GM12878 (cell line): ENCODE data around the gene PRPF38A. TPM values are rescaled to one million over a fixed set of nuclear protein-coding genes. Genes with fewer than 3 reads are reported as not detected.

Experiments
- ATAC-seq: fragments of 200-7000 bp; cut with Tn5 transposase; 3 replicates; pipeline ENCODE4 v1.9.1; 2020; ENCODE audit warnings: mild to moderate bottlenecking, moderate library complexity
- BruUV-seq: library from RNA; stranded (reverse); fragments of 400-500 nt; replicated peaks from 2 replicates; lab custom pipeline; 2021; lab: Mats Ljungman, UMichigan
- CTCF ChIA-PET: fragments of 300-600 bp; sonication (Branson Sonifier 250); formaldehyde crosslinking; extraction: SDS; loops from one replicate; lab custom pipeline; 2021; ENCODE audit warnings: inconsistent platforms; lab: Yijun Ruan, JAX
- POLR2A ChIA-PET: fragments of 350-600 bp; formaldehyde crosslinking; extraction: SDS; loops from one replicate; lab custom pipeline; 2021; ENCODE audit warnings: inconsistent platforms; lab: Charles Lee
- RAD21 ChIA-PET: fragments of 300-600 bp; sonication (Branson Sonifier 250); formaldehyde crosslinking; loops from one replicate; lab custom pipeline; 2023; ENCODE audit warnings: antibody characterized with exemption; ENCODE audit not compliant: unreplicated experiment; lab: Charles Lee
- SMC1A ChIA-PET: fragments of 300-600 bp; sonication (Branson Sonifier 250); formaldehyde crosslinking; loops from one replicate; lab custom pipeline; 2023; ENCODE audit not compliant: unreplicated experiment, uncharacterized antibody; lab: Charles Lee
- DNase-seq: peaks from one replicate; pipeline ENCODE4 v3.0.0-alpha.2; 2011; ENCODE audit warnings: low read depth, low spot score
- FAIRE-seq: peaks from 3 replicates; lab custom pipeline; 2011; peaks lifted over from hg19 to GRCh38; lab: Jason Lieb, UNC
- H2AFZ ChIP-seq: 2 replicates; pipeline ENCODE4 v1.6.0; 2011; ENCODE audit warnings: low read depth, low read length, control low read depth; ENCODE audit not compliant: control insufficient read depth
- H3K27ac ChIP-seq: 2 replicates; pipeline ENCODE4 v1.5.1; 2011; ENCODE audit warnings: control low read depth; ENCODE audit not compliant: control insufficient read depth, insufficient read depth
- H3K27me3 ChIP-seq, 2 experiments: replicated peaks in 1 of 2; 2 replicates each; pipeline versions ENCODE4 v1.6.0 to v1.6.1; 2011; ENCODE audit warnings: low read length in 1 of 2; ENCODE audit not compliant: control insufficient read depth in 2 of 2, insufficient read depth in 2 of 2
- H3K36me3 ChIP-seq, 2 experiments: 2 replicates each; pipeline ENCODE4 v1.5.1; 2011; ENCODE audit warnings: low read length in 1 of 2; ENCODE audit not compliant: control insufficient read depth in 2 of 2, insufficient read depth in 2 of 2
- H3K4me1 ChIP-seq: 2 replicates; pipeline ENCODE4 v1.6.1; 2011; ENCODE audit warnings: mild to moderate bottlenecking, low read length, moderate library complexity, mixed read lengths; ENCODE audit not compliant: control insufficient read depth, insufficient read depth
- H3K4me2 ChIP-seq: 2 replicates; pipeline ENCODE4 v1.6.0; 2011; ENCODE audit warnings: control low read depth; ENCODE audit not compliant: control insufficient read depth, insufficient read depth
- H3K4me3 ChIP-seq: fragments of 200-600 bp; sonication (generic); 2 replicates; pipeline ENCODE4 v1.5.1; 2016
- H3K79me2 ChIP-seq: 2 replicates; pipeline ENCODE4 v1.6.0; 2011; ENCODE audit warnings: low read length; ENCODE audit not compliant: control insufficient read depth, insufficient read depth
- H3K9ac ChIP-seq: 2 replicates; pipeline ENCODE4 v1.8.0; 2011; ENCODE audit warnings: low read length, control low read depth, mixed read lengths; ENCODE audit not compliant: control insufficient read depth, insufficient read depth
- H3K9me3 ChIP-seq: replicated peaks from 3 replicates; pipeline ENCODE4 v1.5.1; 2011; ENCODE audit warnings: mild to moderate bottlenecking, low read length; ENCODE audit not compliant: control insufficient read depth, insufficient read depth
- H4K20me1 ChIP-seq: 2 replicates; pipeline ENCODE4 v1.6.0; 2011; ENCODE audit not compliant: control insufficient read depth, insufficient read depth
- BHLHE40 ChIP-seq, 2 experiments: fragments of 450-650 bp in 1 of 2; IDR thresholded peaks; 2 replicates each; pipeline ENCODE4 v1.6.1; 2011 to 2017; ENCODE audit warnings: low read depth in 2 of 2, borderline replicate concordance in 1 of 2, improper control_type of control experiment in 1 of 2, low read length in 1 of 2, mild to moderate bottlenecking in 1 of 2
- TAF1 ChIP-seq: IDR thresholded peaks from 2 replicates; pipeline ENCODE4 v1.6.1; 2011; ENCODE audit warnings: mild to moderate bottlenecking, low read depth, low read length, borderline replicate concordance
- USF2 ChIP-seq: IDR thresholded peaks from 2 replicates; pipeline ENCODE4 v1.6.1; 2011; ENCODE audit warnings: low read depth, low read length, improper control_type of control experiment, borderline replicate concordance
- WGBS: methylation state at CpG from one replicate; pipeline ENCODE4 v1.1.6; 2016; ENCODE audit warnings: low lambda C conversion rate; ENCODE audit not compliant: insufficient replicate concordance, insufficient coverage; ENCODE audit errors: missing lambda C conversion rate; 5-methylcytosine and 5-hydroxymethylcytosine counted together
- in situ Hi-C: fragments of 300-500 bp; cut with MboI; formaldehyde crosslinking; loops from 9 replicates; pipeline ENCODE4 v1.14.3; 2018; ENCODE audit warnings: mixed read lengths
- intact Hi-C: fragments of 100-400 bp; cut with micrococcal nuclease; formaldehyde crosslinking; loops from one replicate; pipeline ENCODE4 v1.14.2; 2022; ENCODE audit not compliant: unreplicated experiment
- polyA plus RNA-seq, 11 experiments: library from polyadenylated mRNA; depleted of rRNA in 4 of 11; unstranded in 6 of 11; stranded (reverse) in 5 of 11; fragments of >200 nt; fragmentation: Nextera tagmentation in 4 of 11; fragmentation: Illumina TruSeq in 1 of 11; extraction: Ambion mirVana in 4 of 11; extraction: Trizol in 1 of 11; gene quantifications; 1 replicate in 1 of 11; 2 replicates in 10 of 11; pipeline versions ENCODE4 v1.2.1 to v1.2.3, GENCODE V29; 2011 to 2016; ENCODE audit warnings: inconsistent platforms in 2 of 11, missing spikeins in 2 of 11, low read depth in 1 of 11
- total RNA-seq, 4 experiments: library from RNA; depleted of rRNA in 3 of 4; stranded (reverse); fragments of >200 nt in 3 of 4; fragmentation: Illumina TruSeq in 1 of 4; extraction: Trizol in 1 of 4; gene quantifications; 2 replicates each; pipeline versions ENCODE4 v1.2.1 to v1.2.3, GENCODE V29; 2013 to 2021
- TF ChIP-seq, protein P1 (sequence below): fragments of 450-650 bp; formaldehyde crosslinking; IDR thresholded peaks from 2 replicates; pipeline ENCODE4 v1.5.0; 2022; ENCODE audit warnings: mild to moderate bottlenecking, missing genetic modification characterization
- TF ChIP-seq, protein P2 (sequence below), 3 experiments: IDR thresholded peaks in 2 of 3; conservative IDR thresholded peaks in 1 of 3; 2 replicates each; pipeline ENCODE4 v1.5.1; 2011; ENCODE audit warnings: low read depth in 3 of 3, low read length in 3 of 3, mild to moderate bottlenecking in 3 of 3, control low read depth in 2 of 3, moderate library complexity in 2 of 3, inconsistent platforms in 1 of 3, mixed read lengths in 1 of 3; ENCODE audit not compliant: control insufficient read depth in 2 of 3, insufficient read depth in 1 of 3; ENCODE audit errors: extremely low read depth in 1 of 3

The PRPF38A gene
- total and polyA plus RNA-seq, 10 of the 15 experiments (the other 5 are each of a cell fraction or from before 2014, with no cell fraction given): 31.6 to 117 (median 77.7) TPM

DNA sequence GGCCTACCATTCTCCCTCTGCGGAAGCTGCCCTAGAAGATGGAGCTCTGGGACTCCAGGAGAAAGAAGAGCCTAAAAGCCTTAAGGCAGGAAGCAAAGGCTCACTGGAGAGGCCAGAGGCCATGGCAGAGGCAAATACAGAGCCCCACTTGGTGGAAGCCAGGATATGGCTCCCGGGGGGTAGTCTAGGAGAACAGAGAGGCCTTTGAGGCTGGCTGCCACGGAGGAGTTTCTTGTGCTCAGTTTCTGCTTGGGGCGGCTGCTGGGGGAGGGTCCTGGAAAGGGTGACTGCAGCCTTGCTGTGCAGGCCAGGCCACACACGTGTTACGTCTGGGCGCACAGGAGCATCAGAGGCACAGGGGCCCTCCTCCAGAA, 43.8 kb upstream of the PRPF38A start:
- intact Hi-C loops (loop anchor here (10.0 kb wide), 2 partner anchors 216 to 324 kb away; partner anchors contain the start of gene ZFYVE9), in situ Hi-C loops (no loop called here)
- H3K9ac ChIP-seq: no peak overlapping the region

GRCh38 chr1:52364235-52364839, 40.1 kb upstream of the PRPF38A start:
- 79% methylated on average over 5 of the region's 5 CpGs for WGBS
- H3K4me2 ChIP-seq: peak overlapping the region; percentile 94
- peaks cover 21% of the 10 kb centered on the region for H3K79me2 ChIP-seq
- no peak overlapping the region for H2AFZ ChIP-seq
- in situ Hi-C loops: no loop called here
- no peaks in the 10 kb centered on the region for H4K20me1 ChIP-seq
- H3K27ac ChIP-seq: no peak overlapping the region
- ChIA-PET POLR2A (interaction anchor here (0.6 to 1.5 kb wide), 3 partner anchors 16 to 308 kb away, joined by 3 read pairs; no protein-coding TSS in a partner anchor), SMC1A (interaction anchor here (1.3 kb wide), 1 partner anchor 40 kb away, joined by 7 read pairs; the partner anchor contains the start of genes ORC1 and PRPF38A), CTCF (interaction anchor here (0.6 to 1.2 kb wide), 4 partner anchors 42 to 333 kb away, joined by 3 to 5 read pairs (median 4); no protein-coding TSS in a partner anchor), RAD21 (no interaction called here)
- H3K4me3 ChIP-seq: 0 out of 2 replicates have a peak overlapping the region, but pooled peaks have one; percentile 88
- no peaks in the 10 kb centered on the region for H3K27me3 ChIP-seq
- H3K36me3 ChIP-seq: peaks cover 8 to 14% of the 10 kb centered on the region in 2 experiments
- TF ChIP-seq, protein P1, sequence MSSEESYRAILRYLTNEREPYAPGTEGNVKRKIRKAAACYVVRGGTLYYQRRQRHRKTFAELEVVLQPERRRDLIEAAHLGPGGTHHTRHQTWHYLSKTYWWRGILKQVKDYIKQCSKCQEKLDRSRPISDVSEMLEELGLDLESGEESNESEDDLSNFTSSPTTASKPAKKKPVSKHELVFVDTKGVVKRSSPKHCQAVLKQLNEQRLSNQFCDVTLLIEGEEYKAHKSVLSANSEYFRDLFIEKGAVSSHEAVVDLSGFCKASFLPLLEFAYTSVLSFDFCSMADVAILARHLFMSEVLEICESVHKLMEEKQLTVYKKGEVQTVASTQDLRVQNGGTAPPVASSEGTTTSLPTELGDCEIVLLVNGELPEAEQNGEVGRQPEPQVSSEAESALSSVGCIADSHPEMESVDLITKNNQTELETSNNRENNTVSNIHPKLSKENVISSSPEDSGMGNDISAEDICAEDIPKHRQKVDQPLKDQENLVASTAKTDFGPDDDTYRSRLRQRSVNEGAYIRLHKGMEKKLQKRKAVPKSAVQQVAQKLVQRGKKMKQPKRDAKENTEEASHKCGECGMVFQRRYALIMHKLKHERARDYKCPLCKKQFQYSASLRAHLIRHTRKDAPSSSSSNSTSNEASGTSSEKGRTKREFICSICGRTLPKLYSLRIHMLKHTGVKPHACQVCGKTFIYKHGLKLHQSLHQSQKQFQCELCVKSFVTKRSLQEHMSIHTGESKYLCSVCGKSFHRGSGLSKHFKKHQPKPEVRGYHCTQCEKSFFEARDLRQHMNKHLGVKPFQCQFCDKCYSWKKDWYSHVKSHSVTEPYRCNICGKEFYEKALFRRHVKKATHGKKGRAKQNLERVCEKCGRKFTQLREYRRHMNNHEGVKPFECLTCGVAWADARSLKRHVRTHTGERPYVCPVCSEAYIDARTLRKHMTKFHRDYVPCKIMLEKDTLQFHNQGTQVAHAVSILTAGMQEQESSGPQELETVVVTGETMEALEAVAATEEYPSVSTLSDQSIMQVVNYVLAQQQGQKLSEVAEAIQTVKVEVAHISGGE (CRISPR knock-in tag): no peak
- TF ChIP-seq, protein P2, sequence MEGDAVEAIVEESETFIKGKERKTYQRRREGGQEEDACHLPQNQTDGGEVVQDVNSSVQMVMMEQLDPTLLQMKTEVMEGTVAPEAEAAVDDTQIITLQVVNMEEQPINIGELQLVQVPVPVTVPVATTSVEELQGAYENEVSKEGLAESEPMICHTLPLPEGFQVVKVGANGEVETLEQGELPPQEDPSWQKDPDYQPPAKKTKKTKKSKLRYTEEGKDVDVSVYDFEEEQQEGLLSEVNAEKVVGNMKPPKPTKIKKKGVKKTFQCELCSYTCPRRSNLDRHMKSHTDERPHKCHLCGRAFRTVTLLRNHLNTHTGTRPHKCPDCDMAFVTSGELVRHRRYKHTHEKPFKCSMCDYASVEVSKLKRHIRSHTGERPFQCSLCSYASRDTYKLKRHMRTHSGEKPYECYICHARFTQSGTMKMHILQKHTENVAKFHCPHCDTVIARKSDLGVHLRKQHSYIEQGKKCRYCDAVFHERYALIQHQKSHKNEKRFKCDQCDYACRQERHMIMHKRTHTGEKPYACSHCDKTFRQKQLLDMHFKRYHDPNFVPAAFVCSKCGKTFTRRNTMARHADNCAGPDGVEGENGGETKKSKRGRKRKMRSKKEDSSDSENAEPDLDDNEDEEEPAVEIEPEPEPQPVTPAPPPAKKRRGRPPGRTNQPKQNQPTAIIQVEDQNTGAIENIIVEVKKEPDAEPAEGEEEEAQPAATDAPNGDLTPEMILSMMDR (IDR thresholded peaks at IDR 0.05 in 2 of 3, conservative IDR thresholded peaks at IDR 0.05 in 1 of 3; ENCODE audit: control insufficient read depth in 2 of 3, extremely low read depth in 1 of 3, insufficient read depth in 1 of 3, low read depth in 3 of 3, low read length in 3 of 3): peak in 2 of 3 experiments; percentile 12 to 25; a peak in 1 of 6 replicates
- intact Hi-C loops: loop anchor here (10.0 kb wide), 2 partner anchors 220 to 320 kb away; partner anchors contain the start of gene ZFYVE9
- H3K9me3 ChIP-seq: no peaks in the 10 kb centered on the region
- no peak for ATAC-seq
- H3K9ac ChIP-seq: no peak overlapping the region
- no peak for DNase-seq
- H3K4me1 ChIP-seq: peaks cover 4% of the 10 kb centered on the region
- TSS peak; percentile 58 for BruUV-seq
- FAIRE-seq: peak; percentile 56

More for the DNA sequence above, 43.8 kb upstream of the PRPF38A start:
- BruUV-seq: no TSS peak
- Histone ChIP-seq H3K27me3 (no peaks in the 10 kb centered on the region), H2AFZ (no peak overlapping the region), H3K79me2 (peaks cover 18% of the 10 kb centered on the region), H4K20me1 (no peaks in the 10 kb centered on the region), H3K4me1 (peaks cover 4% of the 10 kb centered on the region), H3K27ac (no peak overlapping the region), H3K36me3 (peaks cover 24 to 43% of the 10 kb centered on the region in 2 experiments), H3K4me2 (no peak overlapping the region), H3K9me3 (no peaks in the 10 kb centered on the region), H3K4me3 (no peak overlapping the region)
- ChIA-PET SMC1A (no interaction called here), POLR2A (no interaction called here), CTCF (no interaction called here), RAD21 (no interaction called here)
- no peak for FAIRE-seq
- no peak for DNase-seq
- WGBS: 97% methylated on average over 7 of the region's 7 CpGs
- no peak for ATAC-seq
- no peak for TF ChIP-seq USF2
- TF ChIP-seq TAF1: no peak
- TF ChIP-seq BHLHE40 (IDR thresholded peaks at IDR 0.05; ENCODE audit: borderline replicate concordance in 1 of 2, low read depth in 2 of 2, low read length in 1 of 2): no peak
